Psoas muscle (tissue), 8 donors: Measurements from ENCODE around the gene PALLD. TPM values are rescaled to one million over a fixed set of nuclear protein-coding genes. Genes with fewer than 3 reads are reported as not detected.

Experiments used
- ATAC-seq, 4 donors: fragments of 200-7000 bp; cut with Tn5 transposase; one replicate each; pipeline ENCODE4 v1.9.1; 2020; ENCODE audit warnings: moderate library complexity in 3 of 4, mild to moderate bottlenecking in 2 of 4
- DNase-seq, 2 donors: peaks; one replicate each; pipeline ENCODE4 v3.0.0-alpha.2; 2020
- H3K27ac ChIP-seq: fragments of 200-600 bp; one replicate; pipeline ENCODE4 v1.8.0; 2022
- H3K27me3 ChIP-seq, 3 donors: fragments of 200-600 bp in 1 of 3; one replicate each; pipeline versions ENCODE4 v1.6.1 to v1.8.0; 2013 to 2022; ENCODE audit warnings: low read length in 2 of 3, mild to moderate bottlenecking in 2 of 3, moderate library complexity in 1 of 3; ENCODE audit not compliant: insufficient read depth in 3 of 3
- H3K36me3 ChIP-seq, 2 donors: fragments of 200-600 bp in 1 of 2; one replicate each; pipeline versions ENCODE4 v1.6.1 to v1.8.0; 2013 to 2022; ENCODE audit warnings: low read depth in 1 of 2, mild to moderate bottlenecking in 1 of 2, moderate library complexity in 1 of 2; ENCODE audit not compliant: insufficient read depth in 1 of 2
- H3K4me1 ChIP-seq: fragments of 200-600 bp; one replicate; pipeline ENCODE4 v1.8.0; 2022
- H3K4me3 ChIP-seq: fragments of 200-600 bp; one replicate; pipeline ENCODE4 v1.8.0; 2022; ENCODE audit warnings: mild to moderate bottlenecking
- H3K9me3 ChIP-seq: fragments of 200-600 bp; one replicate; pipeline ENCODE4 v1.8.0; 2022
- CTCF ChIP-seq: fragments of 200-600 bp; IDR thresholded peaks from one replicate; pipeline ENCODE4 v1.8.0; 2022; ENCODE audit warnings: antibody characterized with exemption
- WGBS, 3 donors: extraction: QIAGEN DNeasy Blood & Tissue Kit; methylation state at CpG; one replicate each; pipeline versions ENCODE4 v1.1.6 to v1.1.7; 2013; 5-methylcytosine and 5-hydroxymethylcytosine counted together
- intact Hi-C, 2 donors: fragments of 100-400 bp; cut with DNase I; formaldehyde crosslinking; loops; one replicate each; pipeline versions ENCODE4 v1.11.0 to v1.14.2; 2022
- polyA plus RNA-seq, 3 donors: library from polyadenylated mRNA; stranded (reverse); fragments of 200-250 nt; gene quantifications; one replicate each; pipeline ENCODE4 v1.2.3, GENCODE V29; 2013
- total RNA-seq, 4 donors: library from RNA; stranded (reverse); fragmentation: NEBNext Ultra II Directional in 2 of 4; extraction: Animal tissue kit (Norgen Biotek cat#: 25700) in 2 of 4; gene quantifications; one replicate each; pipeline versions ENCODE4 v1.2.1 to v1.2.4, GENCODE V29; 2021 to 2023
- donor health status: healthy with polysubstance abuse.
- donor health status: DM: no; HTN: no; CAD: no; lungs with moderate emphysema.
- donor health status: Bipolar disorder and iron deficiency.
- donor health status: healthy.
- donor health status: DM: yes; HTN: yes; CAD: no.
- donor health status: DM: no; HTN: no; CAD: no.
- donor health status: DM: no; HTN: no; CAD: no.
- donor health status: DM: yes; HTN: yes; CAD: no.

Gene PALLD
- total and polyA plus RNA-seq, 7 donors = 19.2 to 245 (median 168) TPM

- peak overlapping the region; percentile 56 for H3K4me3 ChIP-seq
- H3K27ac ChIP-seq = peak overlapping the region; percentile 79
- no peaks in the 10 kb centered on the region for H3K27me3 ChIP-seq
- WGBS, 3 donors = 25 to 28% (median 26%) methylated on average over 9 of the region's 9 CpGs
- no peaks in the 10 kb centered on the region for H3K36me3 ChIP-seq
- no peak for TF ChIP-seq CTCF
- DNase-seq (no peak), ATAC-seq (peak; percentile 87 to 95 (median 90))
- intact Hi-C loops = no loop called here
- no peaks in the 10 kb centered on the region for H3K9me3 ChIP-seq
- peaks cover 46% of the 10 kb centered on the region for H3K4me1 ChIP-seq
Measured at GRCh38 chr4:168540086-168540485, 43.2 kb downstream of the PALLD start.

GRCh38 chr4:168540503-168541265, 43.8 kb downstream of the PALLD start:
- H3K27me3 ChIP-seq = no peaks in the 10 kb centered on the region

GRCh38 chr4:168541266-168541953, 44.6 kb downstream of the PALLD start:
- H3K27ac ChIP-seq = peak overlapping the region; percentile 79
- TF ChIP-seq CTCF = no peak
- DNase-seq (no peak), ATAC-seq (peak in 1 of 4 donors; percentile 37)
- intact Hi-C loops = no loop called here
- WGBS, 3 donors = 83 to 94% (median 90%) methylated on average over 7 of the region's 7 CpGs
- H3K4me3 ChIP-seq = no peak overlapping the region
- no peaks in the 10 kb centered on the region for H3K9me3 ChIP-seq
- H3K27me3 ChIP-seq = no peaks in the 10 kb centered on the region
- peaks cover 34% of the 10 kb centered on the region for H3K4me1 ChIP-seq
- H3K36me3 ChIP-seq = no peaks in the 10 kb centered on the region

More at GRCh38 chr4:168540503-168541265, 43.8 kb downstream of the PALLD start:
- intact Hi-C loops = no loop called here
- 71 to 82% (median 76%) methylated on average over 6 of the region's 6 CpGs for WGBS, 3 donors
- no peaks in the 10 kb centered on the region for H3K9me3 ChIP-seq
- no peak for TF ChIP-seq CTCF
- peak overlapping the region; percentile 56 for H3K4me3 ChIP-seq
- ATAC-seq (no peak), DNase-seq (no peak)
- peaks cover 42% of the 10 kb centered on the region for H3K4me1 ChIP-seq
- peak overlapping the region; percentile 79 for H3K27ac ChIP-seq
- no peaks in the 10 kb centered on the region for H3K36me3 ChIP-seq

GRCh38 chr4:168549143-168549542, 52.3 kb downstream of the PALLD start:
- no peak for ATAC-seq

More at GRCh38 chr4:168549143-168549542, 52.3 kb downstream of the PALLD start:
- DNase-seq = no peak
- Histone ChIP-seq H3K4me3 (no peak overlapping the region), H3K4me1 (peaks cover 20% of the 10 kb centered on the region), H3K36me3 (no peaks in the 10 kb centered on the region), H3K27ac (no peak overlapping the region), H3K27me3 (no peaks in the 10 kb centered on the region), H3K9me3 (no peaks in the 10 kb centered on the region)
- 49 to 60% (median 49%) methylated on average over 4 of the region's 4 CpGs for WGBS, 3 donors
- intact Hi-C loops = no loop called here
- TF ChIP-seq CTCF = no peak
